LNCaP clone FGC (cell line): ENCODE results near the gene GLUL.
A peak's percentile ranks its signal among the peaks of the same experiment; 100 is the strongest.

Experiments
- DNase-seq: peaks from one replicate; pipeline ENCODE4 v3.0.0-alpha.2; 2011; ENCODE audit warnings: low read depth
- H3K4me3 ChIP-seq: 2 replicates; pipeline ENCODE4 v1.5.1; 2011; ENCODE audit warnings: mild to moderate bottlenecking, low read depth, low read length, control low read depth
- TF ChIP-seq, protein P1 (sequence below): IDR thresholded peaks from 2 replicates; pipeline ENCODE4 v1.5.1; 2012; ENCODE audit warnings: mild to moderate bottlenecking; ENCODE audit not compliant: control insufficient read depth, insufficient read depth; ENCODE audit errors: extremely low read depth

GLUL gene

DNA sequence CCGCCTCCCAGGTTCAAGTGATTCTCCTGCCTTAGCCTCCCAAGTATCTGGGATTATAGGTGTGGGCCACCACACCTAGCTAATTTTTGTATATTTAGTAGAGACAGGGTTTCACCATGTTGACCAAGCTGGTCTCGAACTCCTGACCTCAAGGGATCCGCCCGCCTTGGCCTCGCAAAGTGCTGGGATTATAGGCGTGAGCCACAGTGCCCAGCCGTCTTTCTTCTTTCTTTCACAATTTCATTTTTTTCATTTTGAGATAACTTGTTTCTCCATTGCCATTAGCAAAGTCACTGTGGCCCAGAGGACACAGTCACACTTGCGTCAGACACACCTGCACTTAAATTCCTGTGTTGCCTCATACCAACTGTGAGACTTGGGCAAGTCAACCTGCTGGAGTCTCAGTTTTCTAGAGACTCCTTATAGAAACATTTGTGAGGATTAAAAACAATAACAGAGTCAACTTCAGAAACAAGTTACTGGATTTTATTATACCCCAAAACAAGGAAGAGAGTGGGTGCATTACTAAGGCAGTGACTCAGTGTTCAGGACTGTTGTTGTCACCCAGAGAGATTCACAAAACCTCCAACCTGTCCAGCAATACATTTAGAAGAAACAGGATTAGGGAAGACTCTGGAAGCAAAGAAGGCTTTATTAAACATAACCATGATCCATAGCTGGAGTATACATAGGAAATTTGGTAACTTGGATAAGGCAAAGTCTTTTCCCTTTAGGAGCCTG, 6.2 kb upstream of the GLUL start:
- TF ChIP-seq, protein P1, sequence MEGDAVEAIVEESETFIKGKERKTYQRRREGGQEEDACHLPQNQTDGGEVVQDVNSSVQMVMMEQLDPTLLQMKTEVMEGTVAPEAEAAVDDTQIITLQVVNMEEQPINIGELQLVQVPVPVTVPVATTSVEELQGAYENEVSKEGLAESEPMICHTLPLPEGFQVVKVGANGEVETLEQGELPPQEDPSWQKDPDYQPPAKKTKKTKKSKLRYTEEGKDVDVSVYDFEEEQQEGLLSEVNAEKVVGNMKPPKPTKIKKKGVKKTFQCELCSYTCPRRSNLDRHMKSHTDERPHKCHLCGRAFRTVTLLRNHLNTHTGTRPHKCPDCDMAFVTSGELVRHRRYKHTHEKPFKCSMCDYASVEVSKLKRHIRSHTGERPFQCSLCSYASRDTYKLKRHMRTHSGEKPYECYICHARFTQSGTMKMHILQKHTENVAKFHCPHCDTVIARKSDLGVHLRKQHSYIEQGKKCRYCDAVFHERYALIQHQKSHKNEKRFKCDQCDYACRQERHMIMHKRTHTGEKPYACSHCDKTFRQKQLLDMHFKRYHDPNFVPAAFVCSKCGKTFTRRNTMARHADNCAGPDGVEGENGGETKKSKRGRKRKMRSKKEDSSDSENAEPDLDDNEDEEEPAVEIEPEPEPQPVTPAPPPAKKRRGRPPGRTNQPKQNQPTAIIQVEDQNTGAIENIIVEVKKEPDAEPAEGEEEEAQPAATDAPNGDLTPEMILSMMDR = no peak
- no peak for DNase-seq
- no peak overlapping the region for H3K4me3 ChIP-seq

DNA sequence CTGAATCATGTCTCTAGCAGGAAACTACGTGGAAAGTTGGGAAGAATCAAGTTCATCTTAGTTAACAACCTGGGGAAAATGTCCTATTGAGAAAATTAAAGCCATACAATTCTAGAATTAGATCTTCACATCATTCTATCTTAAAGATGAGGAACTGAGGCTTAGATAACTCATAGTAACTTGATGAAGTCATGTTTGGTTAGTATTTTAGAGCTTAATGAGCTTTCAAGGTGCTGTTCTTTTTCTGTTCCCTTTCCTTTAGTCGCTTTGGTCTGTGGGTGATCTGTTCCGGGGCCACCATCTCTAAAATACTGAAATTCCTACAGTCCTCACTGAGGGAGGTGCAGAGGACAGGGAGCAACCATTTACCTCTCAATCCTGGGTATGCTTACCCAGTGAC, 4.3 kb upstream of the GLUL start:
- no peak for DNase-seq
- TF ChIP-seq, protein P1 = no peak
- no peak overlapping the region for H3K4me3 ChIP-seq

DNA sequence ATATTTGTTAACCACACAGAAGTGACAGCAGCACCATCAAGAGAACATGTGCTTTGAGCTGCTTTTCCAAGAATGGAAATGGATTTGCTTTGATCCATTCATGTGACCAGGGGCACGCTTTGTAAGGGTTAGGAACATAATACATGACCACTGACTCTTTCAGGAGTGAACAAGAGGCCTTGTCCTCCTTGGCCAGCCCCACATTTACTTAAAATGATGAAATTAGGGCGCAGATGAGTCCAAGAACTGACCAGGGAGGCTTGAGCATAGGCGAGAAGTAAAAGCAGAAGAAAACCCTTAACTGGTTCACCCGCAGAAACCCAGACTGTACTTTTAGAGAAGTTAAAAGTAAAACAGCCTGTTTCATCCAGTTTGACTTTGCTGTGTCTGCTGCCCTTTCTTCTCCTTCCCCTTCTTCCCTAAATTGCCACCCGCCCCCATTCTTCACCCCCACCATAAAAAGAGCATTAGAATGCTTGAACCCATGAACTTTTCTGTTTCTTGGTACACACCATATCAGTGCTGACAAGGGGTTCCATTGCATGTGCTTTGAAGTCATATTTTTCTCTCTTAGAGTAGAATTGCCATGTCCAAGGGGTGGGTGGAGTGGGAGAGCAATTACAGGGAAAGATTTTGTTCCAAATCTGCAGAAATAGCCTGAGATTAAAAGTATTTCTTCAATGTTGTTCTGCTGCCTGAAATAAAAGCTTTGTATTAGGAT, 2.6 kb upstream of the GLUL start:
- TF ChIP-seq, protein P1 = no peak
- H3K4me3 ChIP-seq = no peak overlapping the region
- no peak for DNase-seq

DNA sequence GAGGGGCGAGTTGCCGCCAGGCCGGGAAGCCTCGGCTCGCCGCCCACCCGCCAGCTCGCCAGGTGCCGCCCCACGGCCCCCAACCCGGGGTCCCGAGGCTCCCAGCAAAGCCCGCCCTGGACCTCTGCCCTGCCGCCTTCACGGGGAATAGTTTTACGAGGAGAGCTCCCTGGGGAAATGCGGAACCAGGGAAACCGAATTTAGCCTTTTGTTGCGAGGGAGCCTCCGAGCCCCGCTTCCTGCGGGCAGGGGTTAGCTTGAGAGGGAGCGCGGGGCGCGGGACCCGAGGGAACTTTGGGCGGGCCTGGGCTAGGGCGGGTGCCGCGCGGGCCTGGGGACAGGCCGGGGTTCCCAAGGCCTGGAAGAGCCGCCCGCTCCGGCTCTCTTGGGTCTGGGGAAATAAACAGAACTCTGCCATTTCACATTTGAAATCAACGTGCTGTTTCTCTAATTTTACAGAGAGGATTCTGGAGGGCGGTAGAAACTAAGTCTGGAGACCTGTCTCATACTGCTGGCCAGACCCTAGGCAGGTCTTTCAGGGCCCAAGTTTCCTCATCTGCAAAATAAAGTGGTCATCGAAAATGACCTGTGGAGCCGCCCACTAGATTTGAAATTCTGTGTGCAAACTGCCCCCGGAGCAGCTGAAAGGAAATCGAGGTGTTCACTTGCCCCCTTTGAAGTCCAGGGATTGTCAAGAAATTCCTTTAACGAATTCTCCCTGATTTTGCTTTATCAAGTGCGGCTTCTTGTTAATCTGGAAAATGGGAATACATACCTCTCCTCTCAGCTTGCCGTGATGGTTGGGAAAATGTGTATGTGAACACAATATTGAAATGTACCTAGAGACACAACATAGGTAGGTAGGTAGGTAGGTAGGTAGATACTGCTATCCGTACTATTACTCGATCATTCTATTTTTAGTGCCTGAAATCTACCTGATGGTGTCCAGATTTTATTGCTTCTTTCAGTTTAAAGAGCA, 749 bp upstream of the GLUL start:
- H3K4me3 ChIP-seq = peak overlapping the region; percentile 78
- TF ChIP-seq, protein P1 = no peak
- no peak for DNase-seq

DNA sequence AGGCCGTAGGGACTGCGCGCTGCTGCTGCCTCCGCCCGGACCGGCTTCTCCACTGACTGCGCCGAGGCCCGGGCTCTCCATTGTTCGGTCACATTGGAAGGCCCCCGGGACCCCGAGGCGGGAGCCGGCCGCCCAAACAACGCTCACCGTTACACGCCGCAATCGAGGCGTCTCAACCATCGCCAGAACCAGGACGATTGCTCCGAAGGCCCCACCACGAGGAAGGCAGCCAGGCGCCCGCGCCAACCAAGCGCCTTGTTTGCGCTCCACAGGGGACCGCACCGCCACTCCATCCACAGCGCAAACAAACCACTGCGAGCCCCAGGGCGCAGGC, 595 bp downstream of the GLUL start:
- peak overlapping the region; percentile 78 for H3K4me3 ChIP-seq
- TF ChIP-seq, protein P1 = peak; percentile 16; the same call in 1 of the 2 replicates

DNA sequence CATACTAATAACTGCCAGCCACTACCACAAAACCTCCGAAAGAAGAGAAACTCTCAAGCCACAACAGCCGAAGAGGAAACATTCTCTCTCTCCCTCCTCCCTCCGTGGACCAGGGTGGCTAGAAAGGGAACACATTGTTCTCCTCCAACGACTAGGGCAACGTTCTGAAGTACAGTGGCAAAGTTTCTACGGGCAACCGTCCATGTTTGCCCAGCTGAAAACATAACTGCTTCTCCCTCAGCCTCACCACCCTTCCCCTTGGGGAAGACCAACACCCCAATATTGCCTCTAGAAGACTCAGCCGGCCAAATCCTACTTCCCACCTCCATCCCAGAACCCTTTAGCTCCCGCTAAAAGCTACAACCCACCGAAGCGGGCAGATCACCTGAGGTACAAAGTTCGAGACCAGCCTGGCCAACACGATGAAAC, 2.0 kb downstream of the GLUL start:
- H3K4me3 ChIP-seq = peak overlapping the region; percentile 78
- DNase-seq = no peak
- TF ChIP-seq, protein P1 = no peak

More for the DNA sequence above, 595 bp downstream of the GLUL start:
- no peak for DNase-seq
